GM12878 (cell line): ENCODE data around the gene TCN1. TPM values are rescaled to one million over a fixed set of nuclear protein-coding genes. Genes with fewer than 3 reads are reported as not detected.
"Not testable (repeated sequence)": the region's sequence is repeated elsewhere in the genome, so short reads cannot be mapped to it uniquely, and the experiment has no call there.

Experiments
- ATAC-seq: fragments of 200-7000 bp; cut with Tn5 transposase; 3 replicates; pipeline ENCODE4 v1.9.1; 2020; ENCODE audit warnings: mild to moderate bottlenecking, moderate library complexity
- BruUV-seq: library from RNA; stranded (reverse); fragments of 400-500 nt; replicated peaks from 2 replicates; lab custom pipeline; 2021; lab: Mats Ljungman, UMichigan
- CTCF ChIA-PET: fragments of 300-600 bp; sonication (Branson Sonifier 250); formaldehyde crosslinking; extraction: SDS; loops from one replicate; lab custom pipeline; 2021; ENCODE audit warnings: inconsistent platforms; lab: Yijun Ruan, JAX
- POLR2A ChIA-PET: fragments of 350-600 bp; formaldehyde crosslinking; extraction: SDS; loops from one replicate; lab custom pipeline; 2021; ENCODE audit warnings: inconsistent platforms; lab: Charles Lee
- RAD21 ChIA-PET: fragments of 300-600 bp; sonication (Branson Sonifier 250); formaldehyde crosslinking; loops from one replicate; lab custom pipeline; 2023; ENCODE audit warnings: antibody characterized with exemption; ENCODE audit not compliant: unreplicated experiment; lab: Charles Lee
- SMC1A ChIA-PET: fragments of 300-600 bp; sonication (Branson Sonifier 250); formaldehyde crosslinking; loops from one replicate; lab custom pipeline; 2023; ENCODE audit not compliant: unreplicated experiment, uncharacterized antibody; lab: Charles Lee
- DNase-seq: peaks from one replicate; pipeline ENCODE4 v3.0.0-alpha.2; 2011; ENCODE audit warnings: low read depth, low spot score
- FAIRE-seq: peaks from 3 replicates; lab custom pipeline; 2011; peaks lifted over from hg19 to GRCh38; lab: Jason Lieb, UNC
- H2AFZ ChIP-seq: 2 replicates; pipeline ENCODE4 v1.6.0; 2011; ENCODE audit warnings: low read depth, low read length, control low read depth; ENCODE audit not compliant: control insufficient read depth
- H3K27ac ChIP-seq: 2 replicates; pipeline ENCODE4 v1.5.1; 2011; ENCODE audit warnings: control low read depth; ENCODE audit not compliant: control insufficient read depth, insufficient read depth
- H3K27me3 ChIP-seq, 2 experiments: replicated peaks in 1 of 2; 2 replicates each; pipeline versions ENCODE4 v1.6.0 to v1.6.1; 2011; ENCODE audit warnings: low read length in 1 of 2; ENCODE audit not compliant: control insufficient read depth in 2 of 2, insufficient read depth in 2 of 2
- H3K36me3 ChIP-seq, 2 experiments: 2 replicates each; pipeline ENCODE4 v1.5.1; 2011; ENCODE audit warnings: low read length in 1 of 2; ENCODE audit not compliant: control insufficient read depth in 2 of 2, insufficient read depth in 2 of 2
- H3K4me1 ChIP-seq: 2 replicates; pipeline ENCODE4 v1.6.1; 2011; ENCODE audit warnings: mild to moderate bottlenecking, low read length, moderate library complexity, mixed read lengths; ENCODE audit not compliant: control insufficient read depth, insufficient read depth
- H3K4me2 ChIP-seq: 2 replicates; pipeline ENCODE4 v1.6.0; 2011; ENCODE audit warnings: control low read depth; ENCODE audit not compliant: control insufficient read depth, insufficient read depth
- H3K4me3 ChIP-seq: fragments of 200-600 bp; sonication (generic); 2 replicates; pipeline ENCODE4 v1.5.1; 2016
- H3K79me2 ChIP-seq: 2 replicates; pipeline ENCODE4 v1.6.0; 2011; ENCODE audit warnings: low read length; ENCODE audit not compliant: control insufficient read depth, insufficient read depth
- H3K9ac ChIP-seq: 2 replicates; pipeline ENCODE4 v1.8.0; 2011; ENCODE audit warnings: low read length, control low read depth, mixed read lengths; ENCODE audit not compliant: control insufficient read depth, insufficient read depth
- H3K9me3 ChIP-seq: replicated peaks from 3 replicates; pipeline ENCODE4 v1.5.1; 2011; ENCODE audit warnings: mild to moderate bottlenecking, low read length; ENCODE audit not compliant: control insufficient read depth, insufficient read depth
- H4K20me1 ChIP-seq: 2 replicates; pipeline ENCODE4 v1.6.0; 2011; ENCODE audit not compliant: control insufficient read depth, insufficient read depth
- WGBS: methylation state at CpG from one replicate; pipeline ENCODE4 v1.1.6; 2016; ENCODE audit warnings: low lambda C conversion rate; ENCODE audit not compliant: insufficient replicate concordance, insufficient coverage; ENCODE audit errors: missing lambda C conversion rate; 5-methylcytosine and 5-hydroxymethylcytosine counted together
- in situ Hi-C: fragments of 300-500 bp; cut with MboI; formaldehyde crosslinking; loops from 9 replicates; pipeline ENCODE4 v1.14.3; 2018; ENCODE audit warnings: mixed read lengths
- intact Hi-C: fragments of 100-400 bp; cut with micrococcal nuclease; formaldehyde crosslinking; loops from one replicate; pipeline ENCODE4 v1.14.2; 2022; ENCODE audit not compliant: unreplicated experiment
- polyA plus RNA-seq, 11 experiments: library from polyadenylated mRNA; depleted of rRNA in 4 of 11; unstranded in 6 of 11; stranded (reverse) in 5 of 11; fragments of >200 nt; fragmentation: Nextera tagmentation in 4 of 11; fragmentation: Illumina TruSeq in 1 of 11; extraction: Ambion mirVana in 4 of 11; extraction: Trizol in 1 of 11; gene quantifications; 1 replicate in 1 of 11; 2 replicates in 10 of 11; pipeline versions ENCODE4 v1.2.1 to v1.2.3, GENCODE V29; 2011 to 2016; ENCODE audit warnings: inconsistent platforms in 2 of 11, missing spikeins in 2 of 11, low read depth in 1 of 11
- total RNA-seq, 4 experiments: library from RNA; depleted of rRNA in 3 of 4; stranded (reverse); fragments of >200 nt in 3 of 4; fragmentation: Illumina TruSeq in 1 of 4; extraction: Trizol in 1 of 4; gene quantifications; 2 replicates each; pipeline versions ENCODE4 v1.2.1 to v1.2.3, GENCODE V29; 2013 to 2021

The TCN1 gene
- total and polyA plus RNA-seq, 10 of the 15 experiments (the other 5 are each of a cell fraction or from before 2014, with no cell fraction given), result not detected

GRCh38 chr11:59851416-59851815 is 14.9 kb downstream of the TCN1 start:
- H3K9me3 ChIP-seq, CTCF ChIA-PET, DNase-seq, H3K27ac ChIP-seq, BruUV-seq, FAIRE-seq, H3K4me1 ChIP-seq, H3K4me2 ChIP-seq, H3K4me3 ChIP-seq, ATAC-seq, POLR2A ChIA-PET, intact Hi-C loops, H3K36me3 ChIP-seq, H3K9ac ChIP-seq, RAD21 ChIA-PET, H2AFZ ChIP-seq, H3K27me3 ChIP-seq, H4K20me1 ChIP-seq, in situ Hi-C loops, SMC1A ChIA-PET, H3K79me2 ChIP-seq: not testable (repeated sequence)
- 37% methylated on average over 5 of the region's 5 CpGs for WGBS

GRCh38 chr11:59849551-59849950 is 16.7 kb downstream of the TCN1 start:
- H3K4me2 ChIP-seq, BruUV-seq, H3K27ac ChIP-seq, H3K9me3 ChIP-seq, FAIRE-seq, H3K36me3 ChIP-seq, H3K27me3 ChIP-seq, H4K20me1 ChIP-seq, POLR2A ChIA-PET, H3K4me3 ChIP-seq, CTCF ChIA-PET, in situ Hi-C loops, H2AFZ ChIP-seq, H3K79me2 ChIP-seq, RAD21 ChIA-PET, ATAC-seq, intact Hi-C loops, DNase-seq, H3K9ac ChIP-seq, H3K4me1 ChIP-seq: not testable (repeated sequence)
- 0% methylated on average over 2 of the region's 2 CpGs for WGBS
- SMC1A ChIA-PET, result interaction anchor here (1.1 kb wide), 1 partner anchor 19 kb away, joined by 4 read pairs; no protein-coding TSS in a partner anchor
